ENCODE measurements around the gene SAMD7. TPM values are rescaled to one million over a fixed set of nuclear protein-coding genes. Genes with fewer than 3 reads are reported as not detected.

The SAMD7 gene
- total and polyA plus RNA-seq, 9 of the 15 experiments (the other 6 are each of a cell fraction or from before 2014, with no cell fraction given) = not detected

GRCh38 chr3:169879845-169880575 is 31.4 kb upstream of the SAMD7 start:
- H3K79me2 ChIP-seq (ENCODE audit: control insufficient read depth, insufficient read depth, low read length) = no peaks in the 10 kb centered on the region
- H3K9me1 ChIP-seq (ENCODE audit: control insufficient read depth, insufficient read depth, low read length) = no peaks in the 10 kb centered on the region
- no TSS peak for BruUV-seq (replicated peaks)
- intact Hi-C loops (cut with micrococcal nuclease) (no loop called here), in situ Hi-C loops (cut with MboI) (no loop called here)
- H3K4me2 ChIP-seq (ENCODE audit: insufficient read depth, low read length) = no peak overlapping the region
- H3K4me1 ChIP-seq (replicated peaks in 1 of 2; ENCODE audit: control insufficient read depth in 2 of 2, insufficient read depth in 2 of 2, low read length in 2 of 2) = no peaks in the 10 kb centered on the region; a peak in 1 of 5 replicates
- DNase-seq (ENCODE audit: extremely low read depth in 1 of 4, low spot score in 3 of 4) (no peak), ATAC-seq (no peak), FAIRE-seq (no peak)
- no peaks in the 10 kb centered on the region for H4K20me1 ChIP-seq (replicated peaks; ENCODE audit: control insufficient read depth, insufficient read depth, low read length)
- TF ChIP-seq ZNF780A (CRISPR knock-in tag; IDR thresholded peaks at IDR 0.05) (no peak), RUNX1 (IDR thresholded peaks at IDR 0.05; ENCODE audit: low read depth) (no peak), CHCHD3 (CRISPR knock-in tag; IDR thresholded peaks at IDR 0.05) (no peak), STAG1 (CRISPR knock-in tag; IDR thresholded peaks at IDR 0.05; ENCODE audit: borderline replicate concordance) (no peak), PTTG1 (tag; IDR thresholded peaks at IDR 0.05; ENCODE audit: low read depth) (no peak), ZZZ3 (IDR thresholded peaks at IDR 0.05) (no peak), POLR2H (tag; IDR thresholded peaks at IDR 0.05; ENCODE audit: low read depth) (no peak), SREBF2 (CRISPR knock-in tag; IDR thresholded peaks at IDR 0.05) (no peak), CEBPZ (IDR thresholded peaks at IDR 0.05; ENCODE audit: borderline replicate concordance, low read depth, low read length) (no peak), MCM2 (IDR thresholded peaks at IDR 0.05; ENCODE audit: low read depth) (no peak), LCOR (CRISPR knock-in tag; IDR thresholded peaks at IDR 0.05) (no peak), NRF1 (conservative IDR thresholded peaks at IDR 0.05 in 1 of 2, IDR thresholded peaks at IDR 0.05 in 1 of 2) (no peak), ZNF134 (CRISPR knock-in tag; conservative IDR thresholded peaks at IDR 0.05) (no peak), SMARCA4 (IDR thresholded peaks at IDR 0.05) (no peak)
- POLR2A ChIA-PET = interaction anchor here (0.7 kb wide), 1 partner anchor 132 kb away, joined by 3 read pairs; no protein-coding TSS in a partner anchor
- H3K4me3 ChIP-seq = no peak overlapping the region
- CTCF ChIA-PET (ENCODE audit: low intra/inter-chr PET ratio) = no interaction called here
- H3K36me3 ChIP-seq (ENCODE audit: control insufficient read depth, insufficient read depth, low read length) = no peaks in the 10 kb centered on the region
- no peak overlapping the region for H3K27ac ChIP-seq (ENCODE audit: extremely low read depth, low read depth, low read length)
- H3K9ac ChIP-seq (ENCODE audit: insufficient read depth in 1 of 2, low read depth in 2 of 2, low read length in 2 of 2) = no peak overlapping the region
- H2AFZ ChIP-seq (ENCODE audit: low read depth, low read length) = no peak overlapping the region
- no peaks in the 10 kb centered on the region for H3K9me3 ChIP-seq (replicated peaks; ENCODE audit: control insufficient read depth, insufficient read depth, low read depth, low read length)
- peaks cover 4 to 13% of the 10 kb centered on the region in 2 experiments; a peak in 2 of 5 replicates for H3K27me3 ChIP-seq (ENCODE audit: control insufficient read depth in 2 of 2, insufficient read depth in 2 of 2, low read length in 2 of 2)
- WGBS (ENCODE audit: insufficient coverage, low coverage, missing lambda C conversion rate) = 0% methylated on average over 3 of the region's 3 CpGs

All from K562 (cell line).